Hippocampal formation (tissue), 2 donors: Measurements from ENCODE around the gene RAB30.

Source experiments
- DNase-seq, 2 donors: peaks; one replicate each; lab custom pipeline; 2025; lab: John Stamatoyannopoulos, UW

RAB30 gene

GRCh38 chr11:83071567-83072349 is at the start of gene RAB30:
Gene RAB30, minus strand, starts transcription at chr11:83071897. Its CDS starts 74,581 bp downstream, at chr11:82997316.
- peak; percentile 98 to 100 for DNase-seq

GRCh38 chr11:83120327-83120726 is 48.6 kb upstream of the RAB30 start:
- DNase-seq: no peak

GRCh38 chr11:83119216-83119615 is 47.5 kb upstream of the RAB30 start:
- DNase-seq: no peak

- DNase-seq: no peak
Observed at GRCh38 chr11:83118814-83119213, 47.1 kb upstream of the RAB30 start.

GRCh38 chr11:83116015-83116641 is 44.4 kb upstream of the RAB30 start:
- DNase-seq: no peak

- DNase-seq: no peak
Observed at GRCh38 chr11:83115551-83115950, 43.9 kb upstream of the RAB30 start.

- no peak for DNase-seq
Observed at GRCh38 chr11:83115026-83115425, 43.3 kb upstream of the RAB30 start.

- DNase-seq: no peak
Observed at GRCh38 chr11:83112886-83113285, 41.2 kb upstream of the RAB30 start.

GRCh38 chr11:83105168-83105567 is 33.5 kb upstream of the RAB30 start:
- no peak for DNase-seq

- DNase-seq: no peak
Observed at GRCh38 chr11:83102834-83103233, 31.1 kb upstream of the RAB30 start.

- DNase-seq: no peak
Observed at GRCh38 chr11:83097429-83098075, 25.9 kb upstream of the RAB30 start.

GRCh38 chr11:83093634-83094033 is 21.9 kb upstream of the RAB30 start:
- no peak for DNase-seq

GRCh38 chr11:83092488-83093384 is 21.0 kb upstream of the RAB30 start:
- DNase-seq: no peak

GRCh38 chr11:83088965-83089364 is 17.3 kb upstream of the RAB30 start:
- no peak for DNase-seq

GRCh38 chr11:83087035-83087434 is 15.3 kb upstream of the RAB30 start:
- no peak for DNase-seq

GRCh38 chr11:83079820-83080219 is 8.1 kb upstream of the RAB30 start:
- no peak for DNase-seq

GRCh38 chr11:83078269-83078668 is 6.6 kb upstream of the RAB30 start:
- DNase-seq: no peak

- DNase-seq: no peak
Observed at GRCh38 chr11:83073884-83074283, 2.2 kb upstream of the RAB30 start.

GRCh38 chr11:83073258-83073657 is 1.6 kb upstream of the RAB30 start:
- no peak for DNase-seq

- no peak for DNase-seq
Observed at GRCh38 chr11:83072350-83073242, 899 bp upstream of the RAB30 start.
